ENCODE measurements around the gene EPHA6. TPM values are rescaled to one million over a fixed set of nuclear protein-coding genes. Genes with fewer than 3 reads are reported as not detected.
"Not testable (repeated sequence)": the region's sequence is repeated elsewhere in the genome, so short reads cannot be mapped to it uniquely, and the experiment has no call there.

The EPHA6 gene
- total and polyA plus RNA-seq, 9 donors: 2.0 to 20.9 (median 9.2) TPM

- intact Hi-C loops (cut with DNase I): no loop called here
- no peaks in the 10 kb centered on the region for H3K4me1 ChIP-seq (ENCODE audit: insufficient read depth)
- TF ChIP-seq POLR2A (IDR thresholded peaks at IDR 0.05) (no peak), EP300 (IDR thresholded peaks at IDR 0.05) (no peak)
- TF ChIP-seq, protein P1, sequence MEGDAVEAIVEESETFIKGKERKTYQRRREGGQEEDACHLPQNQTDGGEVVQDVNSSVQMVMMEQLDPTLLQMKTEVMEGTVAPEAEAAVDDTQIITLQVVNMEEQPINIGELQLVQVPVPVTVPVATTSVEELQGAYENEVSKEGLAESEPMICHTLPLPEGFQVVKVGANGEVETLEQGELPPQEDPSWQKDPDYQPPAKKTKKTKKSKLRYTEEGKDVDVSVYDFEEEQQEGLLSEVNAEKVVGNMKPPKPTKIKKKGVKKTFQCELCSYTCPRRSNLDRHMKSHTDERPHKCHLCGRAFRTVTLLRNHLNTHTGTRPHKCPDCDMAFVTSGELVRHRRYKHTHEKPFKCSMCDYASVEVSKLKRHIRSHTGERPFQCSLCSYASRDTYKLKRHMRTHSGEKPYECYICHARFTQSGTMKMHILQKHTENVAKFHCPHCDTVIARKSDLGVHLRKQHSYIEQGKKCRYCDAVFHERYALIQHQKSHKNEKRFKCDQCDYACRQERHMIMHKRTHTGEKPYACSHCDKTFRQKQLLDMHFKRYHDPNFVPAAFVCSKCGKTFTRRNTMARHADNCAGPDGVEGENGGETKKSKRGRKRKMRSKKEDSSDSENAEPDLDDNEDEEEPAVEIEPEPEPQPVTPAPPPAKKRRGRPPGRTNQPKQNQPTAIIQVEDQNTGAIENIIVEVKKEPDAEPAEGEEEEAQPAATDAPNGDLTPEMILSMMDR (IDR thresholded peaks at IDR 0.05): no peak
- 62 to 92% (median 85%) methylated on average over 4 of the region's 4 CpGs for WGBS, 3 donors
- H3K4me3 ChIP-seq: no peak overlapping the region
- no peaks in the 10 kb centered on the region for H3K36me3 ChIP-seq
- no peak overlapping the region for H3K27ac ChIP-seq
- no peaks in the 10 kb centered on the region for H3K27me3 ChIP-seq
- H3K9me3 ChIP-seq: no peaks in the 10 kb centered on the region
- no peak for DNase-seq
These were observed 696.4 kb downstream of the EPHA6 start for GRCh38 chr3:97510795-97511194.

DNA sequence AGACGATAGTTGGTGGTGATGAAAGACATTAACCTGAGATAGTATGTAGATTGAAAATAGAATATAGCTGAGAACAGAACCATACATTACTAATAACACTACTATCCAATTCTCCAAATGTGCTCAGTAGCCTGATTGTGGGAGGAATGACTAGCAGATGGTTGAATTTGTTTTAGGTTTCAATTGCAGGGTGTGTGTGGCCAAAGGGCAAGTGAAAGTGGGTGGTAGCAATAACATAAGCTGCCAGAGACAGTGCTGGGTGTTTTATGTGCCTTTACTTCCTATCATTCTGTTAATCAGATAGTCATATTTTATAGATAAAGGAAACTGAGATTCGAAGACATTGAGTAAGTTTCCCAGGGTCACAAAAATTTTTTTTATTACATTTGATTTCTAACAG is 700.7 kb downstream of the EPHA6 start:
- Histone ChIP-seq H3K4me3 (no peak overlapping the region), H3K27me3 (no peaks in the 10 kb centered on the region), H3K36me3 (no peaks in the 10 kb centered on the region), H3K9me3 (no peaks in the 10 kb centered on the region), H3K27ac (no peak overlapping the region), H3K4me1 (ENCODE audit: insufficient read depth) (no peaks in the 10 kb centered on the region)
- intact Hi-C loops (cut with DNase I): no loop called here
- TF ChIP-seq, protein P1 (IDR thresholded peaks at IDR 0.05): no peak
- TF ChIP-seq POLR2A (IDR thresholded peaks at IDR 0.05) (no peak), EP300 (IDR thresholded peaks at IDR 0.05) (no peak)
- WGBS, 3 donors: 83 to 86% (median 85%) methylated on average over 2 of the region's 2 CpGs
- DNase-seq: no peak

DNA sequence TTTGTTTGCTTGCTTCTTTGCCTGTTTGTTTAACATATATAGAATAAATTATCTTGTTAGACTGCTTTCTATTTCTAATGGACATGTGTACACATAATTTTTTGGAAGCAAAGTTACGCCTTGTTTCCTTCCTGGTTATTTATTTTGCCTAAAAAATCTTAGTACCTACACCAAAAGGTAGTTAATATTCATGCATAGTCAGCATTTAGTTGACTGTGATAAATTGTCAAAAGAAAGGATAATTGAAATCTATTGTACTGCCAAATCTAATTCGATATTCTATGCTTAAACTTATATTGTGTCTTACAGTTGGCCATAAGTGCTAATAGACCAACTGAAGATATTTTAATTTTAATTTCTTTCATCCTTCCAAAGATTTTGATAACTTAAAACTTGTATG is 716.3 kb downstream of the EPHA6 start:
- 93 to 94% (median 93%) methylated on average over 2 of the region's 2 CpGs for WGBS, 3 donors
- Histone ChIP-seq H3K27ac (no peak overlapping the region), H3K27me3 (no peaks in the 10 kb centered on the region), H3K36me3 (no peaks in the 10 kb centered on the region), H3K4me1 (ENCODE audit: insufficient read depth) (no peaks in the 10 kb centered on the region), H3K9me3 (no peaks in the 10 kb centered on the region), H3K4me3 (no peak overlapping the region)
- no peak for DNase-seq
- intact Hi-C loops (cut with DNase I): no loop called here
- TF ChIP-seq EP300 (IDR thresholded peaks at IDR 0.05): no peak
- TF ChIP-seq, protein P1 (IDR thresholded peaks at IDR 0.05): no peak
- TF ChIP-seq POLR2A (IDR thresholded peaks at IDR 0.05): no peak

DNA sequence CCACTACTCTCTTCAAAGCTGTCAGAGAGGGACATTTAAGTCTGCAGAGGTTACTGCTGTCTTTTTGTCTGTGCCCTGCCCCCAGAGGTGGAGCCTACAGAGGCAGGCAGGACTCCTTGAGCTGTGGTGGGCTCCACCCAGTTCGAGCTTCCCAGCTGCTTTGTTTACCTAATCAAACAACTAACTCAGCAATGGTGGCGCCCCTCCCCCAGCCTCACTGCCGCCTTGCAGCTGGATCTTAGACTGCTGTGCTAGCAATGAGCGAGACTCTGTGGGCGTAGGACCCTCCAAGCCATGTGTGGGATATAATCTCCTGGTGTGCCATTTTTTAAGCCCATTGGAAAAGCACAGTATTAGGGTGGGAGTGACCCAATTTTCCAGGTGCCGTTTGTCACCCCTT is 733.2 kb downstream of the EPHA6 start:
- DNase-seq; H3K4me3 ChIP-seq; H3K36me3 ChIP-seq; H3K9me3 ChIP-seq; H3K4me1 ChIP-seq (ENCODE audit: insufficient read depth); H3K27me3 ChIP-seq; intact Hi-C loops (cut with DNase I); H3K27ac ChIP-seq: not testable (repeated sequence)
- 93 to 98% (median 95%) methylated on average over 6 of the region's 6 CpGs for WGBS, 3 donors

- DNase-seq: no peak
- H3K4me1 ChIP-seq (ENCODE audit: insufficient read depth): no peaks in the 10 kb centered on the region
- H3K4me3 ChIP-seq: no peak overlapping the region
- WGBS, 3 donors: 28 to 60% (median 53%) methylated on average over 2 of the region's 2 CpGs
- H3K9me3 ChIP-seq: no peaks in the 10 kb centered on the region
- no peaks in the 10 kb centered on the region for H3K27me3 ChIP-seq
- H3K36me3 ChIP-seq: no peaks in the 10 kb centered on the region
- intact Hi-C loops (cut with DNase I): no loop called here
- H3K27ac ChIP-seq: no peak overlapping the region
- TF ChIP-seq POLR2A (IDR thresholded peaks at IDR 0.05) (no peak), EP300 (IDR thresholded peaks at IDR 0.05) (no peak)
- TF ChIP-seq, protein P1 (IDR thresholded peaks at IDR 0.05): no peak
These were observed 736.0 kb downstream of the EPHA6 start for GRCh38 chr3:97550408-97550807.
